Heart left ventricle (tissue), 13 donors: ENCODE data around the gene PFDN4.

ENCODE experiments used
- POLR2A ChIP-seq, 2 donors: fragments of 450-650 bp; IDR thresholded peaks; one replicate each; pipeline ENCODE4 v1.6.1; 2017; ENCODE audit warnings: antibody characterized with exemption in 2 of 2, mild to moderate bottlenecking in 2 of 2, moderate library complexity in 2 of 2
- TF ChIP-seq, protein P1 (sequence below), 12 donors: fragments of 200-600 bp; sonication (generic) in 4 of 12; IDR thresholded peaks; one replicate each; pipeline versions ENCODE4 v1.5.0 to v1.8.0; 2018 to 2022; ENCODE audit warnings: antibody characterized with exemption in 12 of 12, mild to moderate bottlenecking in 5 of 12
- donor health status: ischemic (EF 13 %, LVEDD 7.1; RV severe dilation, severe dysfunction).
- donor health status: DM: no; HTN: yes; CAD: no.
- donor health status: DM: no; HTN: no; CAD: no.
- donor health status: ischemic (EF 25% LVEDD 6.9; RV normal size, moderate dysfunction).
- donor health status: ischemic (EF 25% LVEDD 5.7; RV mildly dilated, moderate dysfunction).
- donor health status: ischemic (EF 35%, LVEDD 5.7; RV mildly dilated, moderate dysfunction).
- donor health status: nonischemic (EF 11% LVEDD 7.7; RV severe dilation, severe dysfunction).
- donor health status: DM: yes; HTN: yes; CAD: no.
- donor health status: PGD.
- donor health status: ischemic (EF 29% LVEDD 5.4; RV normal size, mild dysfunction).
- donor health status: nonischemic (EF 23%, LVEDD 6.1; RV moderate dilation, normal function).

DNA sequence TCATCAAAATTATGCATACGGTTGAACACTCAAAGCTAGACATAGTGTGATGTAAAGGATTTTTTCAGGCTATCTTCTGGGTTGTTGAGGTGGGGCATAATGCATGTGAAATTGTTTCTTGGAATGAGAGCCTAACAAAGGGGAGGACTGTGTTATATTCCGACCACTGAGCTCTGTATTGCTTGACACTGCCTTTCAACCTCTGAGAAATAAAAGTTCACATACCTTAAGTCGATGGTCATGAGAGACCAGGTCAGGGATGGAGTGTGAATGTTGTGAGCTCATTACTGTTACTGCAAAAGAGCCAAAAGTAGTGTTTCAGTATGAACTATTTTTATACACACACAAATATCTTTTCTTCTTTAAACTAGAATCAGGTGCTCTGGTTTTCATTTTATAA lies 5.0 kb downstream of the PFDN4 start:
- TF ChIP-seq, protein P1, sequence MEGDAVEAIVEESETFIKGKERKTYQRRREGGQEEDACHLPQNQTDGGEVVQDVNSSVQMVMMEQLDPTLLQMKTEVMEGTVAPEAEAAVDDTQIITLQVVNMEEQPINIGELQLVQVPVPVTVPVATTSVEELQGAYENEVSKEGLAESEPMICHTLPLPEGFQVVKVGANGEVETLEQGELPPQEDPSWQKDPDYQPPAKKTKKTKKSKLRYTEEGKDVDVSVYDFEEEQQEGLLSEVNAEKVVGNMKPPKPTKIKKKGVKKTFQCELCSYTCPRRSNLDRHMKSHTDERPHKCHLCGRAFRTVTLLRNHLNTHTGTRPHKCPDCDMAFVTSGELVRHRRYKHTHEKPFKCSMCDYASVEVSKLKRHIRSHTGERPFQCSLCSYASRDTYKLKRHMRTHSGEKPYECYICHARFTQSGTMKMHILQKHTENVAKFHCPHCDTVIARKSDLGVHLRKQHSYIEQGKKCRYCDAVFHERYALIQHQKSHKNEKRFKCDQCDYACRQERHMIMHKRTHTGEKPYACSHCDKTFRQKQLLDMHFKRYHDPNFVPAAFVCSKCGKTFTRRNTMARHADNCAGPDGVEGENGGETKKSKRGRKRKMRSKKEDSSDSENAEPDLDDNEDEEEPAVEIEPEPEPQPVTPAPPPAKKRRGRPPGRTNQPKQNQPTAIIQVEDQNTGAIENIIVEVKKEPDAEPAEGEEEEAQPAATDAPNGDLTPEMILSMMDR (IDR thresholded peaks at IDR 0.05) = no peak
- TF ChIP-seq POLR2A (IDR thresholded peaks at IDR 0.05) = no peak
